NCI-H460 (cell line): ENCODE results near the gene MRPL57. TPM values are rescaled to one million over a fixed set of nuclear protein-coding genes. Genes with fewer than 3 reads are reported as not detected.
"Not testable (repeated sequence)": the region's sequence is repeated elsewhere in the genome, so short reads cannot be mapped to it uniquely, and the experiment has no call there.

ENCODE experiments used
- DNase-seq: peaks from one replicate; pipeline ENCODE4 v3.0.0-alpha.2; 2016; ENCODE audit warnings: low read depth; ENCODE audit errors: extremely low read depth
- polyA plus RNA-seq: library from polyadenylated mRNA; depleted of rRNA; stranded (reverse); fragments of >200 nt; gene quantifications from 2 replicates; pipeline ENCODE4 v1.2.3, GENCODE V29; 2014; cell fraction: nucleus; rRNA removed
- total RNA-seq: library from RNA; depleted of rRNA; stranded (reverse); fragments of >200 nt; shearing (Covaris generic); gene quantifications from 2 replicates; pipeline ENCODE4 v1.2.3, GENCODE V29; 2014; rRNA removed

The MRPL57 gene
- total RNA-seq = 23.8 and 26.3 TPM in 2 replicates
- 11.3 and 15.5 TPM in 2 replicates for polyA plus RNA-seq

- peak; percentile 89 for DNase-seq
Observed at GRCh38 chr13:21176215-21176981, at the start of gene MRPL57, which contains the start of gene SKA3. TSS of gene MRPL57 (plus strand) at chr13:21176658. CDS start at chr13:21176917, 259 bp downstream. TSS of gene SKA3 (minus strand) at chr13:21176552. CDS start at chr13:21176477, 75 bp downstream.

GRCh38 chr13:21130116-21130515, 46.3 kb upstream of the MRPL57 start:
- DNase-seq = no peak

- no peak for DNase-seq
Observed at GRCh38 chr13:21133077-21133476, 43.4 kb upstream of the MRPL57 start.

- DNase-seq = no peak
Observed at GRCh38 chr13:21134475-21134874, 42.0 kb upstream of the MRPL57 start.

GRCh38 chr13:21135833-21136232, 40.6 kb upstream of the MRPL57 start:
- DNase-seq = not testable (repeated sequence)

- DNase-seq = no peak
Observed at GRCh38 chr13:21137696-21138095, 38.8 kb upstream of the MRPL57 start.

- no peak for DNase-seq
Observed at GRCh38 chr13:21138561-21138960, 37.9 kb upstream of the MRPL57 start.

GRCh38 chr13:21139374-21139773, 37.1 kb upstream of the MRPL57 start:
- DNase-seq = no peak

- no peak for DNase-seq
Observed at GRCh38 chr13:21142766-21143165, 33.7 kb upstream of the MRPL57 start.

- DNase-seq = no peak
Observed at GRCh38 chr13:21147827-21148226, 28.6 kb upstream of the MRPL57 start.

- DNase-seq = no peak
Observed at GRCh38 chr13:21148557-21149258, 27.8 kb upstream of the MRPL57 start.

GRCh38 chr13:21149568-21149967, 26.9 kb upstream of the MRPL57 start:
- no peak for DNase-seq

- DNase-seq = no peak
Observed at GRCh38 chr13:21150013-21150412, 26.4 kb upstream of the MRPL57 start.

GRCh38 chr13:21152251-21152899, 24.1 kb upstream of the MRPL57 start:
- no peak for DNase-seq

- DNase-seq = no peak
Observed at GRCh38 chr13:21164631-21165030, 11.8 kb upstream of the MRPL57 start.

GRCh38 chr13:21165606-21166005, 10.9 kb upstream of the MRPL57 start:
- DNase-seq = not testable (repeated sequence)

- no peak for DNase-seq
Observed at GRCh38 chr13:21171420-21171819, 5.0 kb upstream of the MRPL57 start.

GRCh38 chr13:21173767-21174166, 2.7 kb upstream of the MRPL57 start:
- not testable (repeated sequence) for DNase-seq

GRCh38 chr13:21175656-21176214, 723 bp upstream of the MRPL57 start:
- DNase-seq = no peak

GRCh38 chr13:21176982-21177284, 475 bp downstream of the MRPL57 start:
- no peak for DNase-seq

- DNase-seq = no peak
Observed at GRCh38 chr13:21181671-21182070, 5.2 kb downstream of the MRPL57 start.
